Measurements from ENCODE around the gene RAI1. TPM values are rescaled to one million over a fixed set of nuclear protein-coding genes. Genes with fewer than 3 reads are reported as not detected.
"Not testable (repeated sequence)": the region's sequence is repeated elsewhere in the genome, so short reads cannot be mapped to it uniquely, and the experiment has no call there.

RAI1 gene
- total RNA-seq, 2 experiments from 2014 or later: 25.0 to 25.5 TPM

- DNase-seq (no peak), ATAC-seq (ENCODE audit: low read depth) (no peak)
- Mint-ChIP-seq H3K4me3 (no peak overlapping the region), H3K27ac (no peak overlapping the region), H3K27me3 (peaks cover 6% of the 10 kb centered on the region), H3K9me3 (no peaks in the 10 kb centered on the region), H3K4me1 (peaks cover 34% of the 10 kb centered on the region), H3K36me3 (no peaks in the 10 kb centered on the region)
- POLR2A ChIA-PET: interaction anchor here (0.9 to 1.1 kb wide), 2 partner anchors 174 to 176 kb away, joined by 3 to 4 read pairs; no protein-coding TSS in a partner anchor
Measured at GRCh38 chr17:17679243-17679642, 2.0 kb upstream of the RAI1 start.

GRCh38 chr17:17679748-17680147, 1.5 kb upstream of the RAI1 start:
- DNase-seq (no peak), ATAC-seq (ENCODE audit: low read depth) (no peak)
- Mint-ChIP-seq H3K9me3 (no peaks in the 10 kb centered on the region), H3K4me3 (no peak overlapping the region), H3K4me1 (peaks cover 36% of the 10 kb centered on the region), H3K36me3 (no peaks in the 10 kb centered on the region), H3K27ac (no peak overlapping the region), H3K27me3 (peaks cover 6% of the 10 kb centered on the region)
- POLR2A ChIA-PET: interaction anchor here (0.9 to 1.3 kb wide), 3 partner anchors 13 to 175 kb away, joined by 3 to 4 read pairs (median 3); no protein-coding TSS in a partner anchor

GRCh38 chr17:17680477-17681186, 626 bp upstream of the RAI1 start:
- ATAC-seq (ENCODE audit: low read depth): no peak
- H3K27me3 Mint-ChIP-seq: peaks cover 6% of the 10 kb centered on the region
- peaks cover 36% of the 10 kb centered on the region for H3K4me1 Mint-ChIP-seq
- H3K27ac Mint-ChIP-seq: peak overlapping the region; percentile 2
- H3K36me3 Mint-ChIP-seq: no peaks in the 10 kb centered on the region
- no peaks in the 10 kb centered on the region for H3K9me3 Mint-ChIP-seq
- H3K4me3 Mint-ChIP-seq: peak overlapping the region; percentile 34
- POLR2A ChIA-PET: interaction anchor here (1.3 kb wide), 1 partner anchor 12 kb away, joined by 3 read pairs; no protein-coding TSS in a partner anchor
- no peak for DNase-seq

- H3K27ac Mint-ChIP-seq: peak overlapping the region; percentile 90
- no peaks in the 10 kb centered on the region for H3K9me3 Mint-ChIP-seq
- peaks cover 6% of the 10 kb centered on the region for H3K27me3 Mint-ChIP-seq
- POLR2A ChIA-PET: interaction anchor here (0.7 to 3.6 kb wide), 10 partner anchors 9 to 167 kb away, joined by 3 to 39 read pairs (median 6); no protein-coding TSS in a partner anchor
- H3K36me3 Mint-ChIP-seq: no peaks in the 10 kb centered on the region
- H3K4me3 Mint-ChIP-seq: peak overlapping the region; percentile 90
- peaks cover 35% of the 10 kb centered on the region for H3K4me1 Mint-ChIP-seq
- ATAC-seq (ENCODE audit: low read depth): peak; percentile 46
- peak; percentile 78 for DNase-seq
Measured at GRCh38 chr17:17681744-17682292, 560 bp downstream of the RAI1 start.

- Mint-ChIP-seq H3K9me3 (no peaks in the 10 kb centered on the region), H3K36me3 (peaks cover under 1% of the 10 kb centered on the region), H3K4me1 (peaks cover 31% of the 10 kb centered on the region)
Measured at GRCh38 chr17:17682293-17682736, 1.1 kb downstream of the RAI1 start.

GRCh38 chr17:17682737-17683680, 1.8 kb downstream of the RAI1 start:
- ATAC-seq (ENCODE audit: low read depth): peak; percentile 41
- H3K4me3 Mint-ChIP-seq: peak overlapping the region; percentile 90
- peaks cover 6% of the 10 kb centered on the region for H3K27me3 Mint-ChIP-seq
- no peaks in the 10 kb centered on the region for H3K9me3 Mint-ChIP-seq
- peak; percentile 76 for DNase-seq
- H3K27ac Mint-ChIP-seq: peak overlapping the region; percentile 85
- peaks cover 28% of the 10 kb centered on the region for H3K4me1 Mint-ChIP-seq
- H3K36me3 Mint-ChIP-seq: peaks cover 3% of the 10 kb centered on the region
- POLR2A ChIA-PET: interaction anchor here (1.0 to 3.6 kb wide), 9 partner anchors 9 to 166 kb away, joined by 3 to 39 read pairs (median 9); partner anchors contain the start of gene SREBF1

More at GRCh38 chr17:17682293-17682736, 1.1 kb downstream of the RAI1 start:
- POLR2A ChIA-PET: interaction anchor here (0.7 to 3.6 kb wide), 10 partner anchors 10 to 167 kb away, joined by 3 to 39 read pairs (median 6); no protein-coding TSS in a partner anchor
- DNase-seq (peak; percentile 77), ATAC-seq (ENCODE audit: low read depth) (peak; percentile 43)
- peaks cover 6% of the 10 kb centered on the region for H3K27me3 Mint-ChIP-seq
- H3K27ac Mint-ChIP-seq: peak overlapping the region; percentile 90
- H3K4me3 Mint-ChIP-seq: peak overlapping the region; percentile 90

GRCh38 chr17:17683710-17684365, 2.6 kb downstream of the RAI1 start:
- ATAC-seq (ENCODE audit: low read depth): no peak
- Mint-ChIP-seq H3K4me1 (peaks cover 24% of the 10 kb centered on the region), H3K36me3 (peaks cover 3% of the 10 kb centered on the region), H3K9me3 (no peaks in the 10 kb centered on the region), H3K27ac (peak overlapping the region; percentile 85), H3K4me3 (peak overlapping the region; percentile 90), H3K27me3 (peaks cover 3% of the 10 kb centered on the region)
- no peak for DNase-seq
- POLR2A ChIA-PET: interaction anchor here (1.1 to 3.6 kb wide), 4 partner anchors 9 to 165 kb away, joined by 3 to 39 read pairs (median 10); partner anchors contain the start of gene SREBF1

- DNase-seq (no peak), ATAC-seq (ENCODE audit: low read depth) (no peak)
- H3K27ac Mint-ChIP-seq: no peak overlapping the region
- POLR2A ChIA-PET: interaction anchor here (3.6 kb wide), 1 partner anchor 7 kb away, joined by 39 read pairs; no protein-coding TSS in a partner anchor
- H3K4me1 Mint-ChIP-seq: peaks cover 32% of the 10 kb centered on the region
- H3K4me3 Mint-ChIP-seq: no peak overlapping the region
- peaks cover 3% of the 10 kb centered on the region for H3K36me3 Mint-ChIP-seq
- no peaks in the 10 kb centered on the region for H3K27me3 Mint-ChIP-seq
- H3K9me3 Mint-ChIP-seq: no peaks in the 10 kb centered on the region
Measured at GRCh38 chr17:17684906-17685774, 3.9 kb downstream of the RAI1 start.

- ATAC-seq (ENCODE audit: low read depth) (no peak), DNase-seq (no peak)
- Mint-ChIP-seq H3K9me3 (no peaks in the 10 kb centered on the region), H3K4me1 (peaks cover 35% of the 10 kb centered on the region), H3K27ac (peak overlapping the region; percentile 46), H3K4me3 (peak overlapping the region; percentile 7), H3K36me3 (peaks cover 3% of the 10 kb centered on the region), H3K27me3 (no peaks in the 10 kb centered on the region)
- POLR2A ChIA-PET: interaction anchor here (0.7 kb wide), 1 partner anchor 246 kb away, joined by 3 read pairs; no protein-coding TSS in a partner anchor
Measured at GRCh38 chr17:17685775-17686291, 4.6 kb downstream of the RAI1 start.

GRCh38 chr17:17689312-17689711, 8.1 kb downstream of the RAI1 start:
- ATAC-seq (ENCODE audit: low read depth): no peak
- H3K27ac Mint-ChIP-seq: no peak overlapping the region
- peaks cover 3% of the 10 kb centered on the region for H3K36me3 Mint-ChIP-seq
- no peaks in the 10 kb centered on the region for H3K27me3 Mint-ChIP-seq
- peaks cover 59% of the 10 kb centered on the region for H3K4me1 Mint-ChIP-seq
- POLR2A ChIA-PET: interaction anchor here (2.4 to 6.2 kb wide), 2 partner anchors 6 to 160 kb away, joined by 7 to 39 read pairs; no protein-coding TSS in a partner anchor
- no peak for DNase-seq
- H3K4me3 Mint-ChIP-seq: no peak overlapping the region
- no peaks in the 10 kb centered on the region for H3K9me3 Mint-ChIP-seq

- not testable (repeated sequence) for H3K27me3 Mint-ChIP-seq; ATAC-seq (ENCODE audit: low read depth); H3K9me3 Mint-ChIP-seq; DNase-seq; H3K4me3 Mint-ChIP-seq; H3K36me3 Mint-ChIP-seq
- Mint-ChIP-seq H3K4me1 (peaks cover 56% of the 10 kb centered on the region), H3K27ac (peak overlapping the region; percentile 4)
- POLR2A ChIA-PET: interaction anchor here (0.7 to 6.2 kb wide), 5 partner anchors 7 to 268 kb away, joined by 3 to 39 read pairs (median 5); partner anchors contain the start of gene SREBF1
Measured at GRCh38 chr17:17690233-17690632, 9.0 kb downstream of the RAI1 start.
